HFF-Myc (cell line): ENCODE data around the gene ACVRL1.

Experiments used
- DNase-seq: peaks from one replicate; pipeline ENCODE4 v3.0.0-alpha.2; 2011; ENCODE audit warnings: low read depth; ENCODE audit errors: extremely low read depth
- H3K4me3 ChIP-seq: replicated peaks from 2 replicates; pipeline ENCODE4 v1.5.1; 2011; ENCODE audit warnings: low read depth, mild to moderate bottlenecking, control low read depth, low read length
- CTCF ChIP-seq: IDR thresholded peaks from 2 replicates; pipeline ENCODE4 v1.5.1; 2012; ENCODE audit warnings: mild to moderate bottlenecking, low read depth, low read length, control low read depth; ENCODE audit errors: missing control alignments

Gene ACVRL1

GRCh38 chr12:51865757-51866270, 41.5 kb upstream of the ACVRL1 start:
- TF ChIP-seq CTCF: no peak
- no peak for DNase-seq
- no peak overlapping the region for H3K4me3 ChIP-seq

GRCh38 chr12:51866324-51866723, 41.0 kb upstream of the ACVRL1 start:
- no peak for TF ChIP-seq CTCF
- H3K4me3 ChIP-seq: no peak overlapping the region
- no peak for DNase-seq

GRCh38 chr12:51866762-51867161, 40.5 kb upstream of the ACVRL1 start:
- no peak for DNase-seq
- no peak for TF ChIP-seq CTCF
- no peak overlapping the region for H3K4me3 ChIP-seq

- H3K4me3 ChIP-seq: no peak overlapping the region
- TF ChIP-seq CTCF: no peak
- no peak for DNase-seq
Measured at GRCh38 chr12:51867371-51867770, 39.9 kb upstream of the ACVRL1 start.

GRCh38 chr12:51867796-51868428, 39.4 kb upstream of the ACVRL1 start:
- no peak for DNase-seq
- TF ChIP-seq CTCF: no peak
- no peak overlapping the region; the same call in 1 of the 2 replicates for H3K4me3 ChIP-seq

- peak overlapping the region; percentile 47 for H3K4me3 ChIP-seq
- no peak for DNase-seq
- no peak for TF ChIP-seq CTCF
Measured at GRCh38 chr12:51868821-51869495, 38.3 kb upstream of the ACVRL1 start.
